GM12878 (cell line): ENCODE data around the gene PRR15L. TPM values are rescaled to one million over a fixed set of nuclear protein-coding genes. Genes with fewer than 3 reads are reported as not detected.
A peak's percentile ranks its signal among the peaks of the same experiment; 100 is the strongest.

Experiments
- ATAC-seq: fragments of 200-7000 bp; cut with Tn5 transposase; 3 replicates; pipeline ENCODE4 v1.9.1; 2020; ENCODE audit warnings: mild to moderate bottlenecking, moderate library complexity
- BruUV-seq: library from RNA; stranded (reverse); fragments of 400-500 nt; replicated peaks from 2 replicates; lab custom pipeline; 2021; lab: Mats Ljungman, UMichigan
- CTCF ChIA-PET: fragments of 300-600 bp; sonication (Branson Sonifier 250); formaldehyde crosslinking; extraction: SDS; loops from one replicate; lab custom pipeline; 2021; ENCODE audit warnings: inconsistent platforms; lab: Yijun Ruan, JAX
- POLR2A ChIA-PET: fragments of 350-600 bp; formaldehyde crosslinking; extraction: SDS; loops from one replicate; lab custom pipeline; 2021; ENCODE audit warnings: inconsistent platforms; lab: Charles Lee
- RAD21 ChIA-PET: fragments of 300-600 bp; sonication (Branson Sonifier 250); formaldehyde crosslinking; loops from one replicate; lab custom pipeline; 2023; ENCODE audit warnings: antibody characterized with exemption; ENCODE audit not compliant: unreplicated experiment; lab: Charles Lee
- SMC1A ChIA-PET: fragments of 300-600 bp; sonication (Branson Sonifier 250); formaldehyde crosslinking; loops from one replicate; lab custom pipeline; 2023; ENCODE audit not compliant: unreplicated experiment, uncharacterized antibody; lab: Charles Lee
- DNase-seq: peaks from one replicate; pipeline ENCODE4 v3.0.0-alpha.2; 2011; ENCODE audit warnings: low read depth, low spot score
- FAIRE-seq: peaks from 3 replicates; lab custom pipeline; 2011; peaks lifted over from hg19 to GRCh38; lab: Jason Lieb, UNC
- H2AFZ ChIP-seq: 2 replicates; pipeline ENCODE4 v1.6.0; 2011; ENCODE audit warnings: low read depth, low read length, control low read depth; ENCODE audit not compliant: control insufficient read depth
- H3K27ac ChIP-seq: 2 replicates; pipeline ENCODE4 v1.5.1; 2011; ENCODE audit warnings: control low read depth; ENCODE audit not compliant: control insufficient read depth, insufficient read depth
- H3K27me3 ChIP-seq, 2 experiments: replicated peaks in 1 of 2; 2 replicates each; pipeline versions ENCODE4 v1.6.0 to v1.6.1; 2011; ENCODE audit warnings: low read length in 1 of 2; ENCODE audit not compliant: control insufficient read depth in 2 of 2, insufficient read depth in 2 of 2
- H3K36me3 ChIP-seq, 2 experiments: 2 replicates each; pipeline ENCODE4 v1.5.1; 2011; ENCODE audit warnings: low read length in 1 of 2; ENCODE audit not compliant: control insufficient read depth in 2 of 2, insufficient read depth in 2 of 2
- H3K4me1 ChIP-seq: 2 replicates; pipeline ENCODE4 v1.6.1; 2011; ENCODE audit warnings: mild to moderate bottlenecking, low read length, moderate library complexity, mixed read lengths; ENCODE audit not compliant: control insufficient read depth, insufficient read depth
- H3K4me2 ChIP-seq: 2 replicates; pipeline ENCODE4 v1.6.0; 2011; ENCODE audit warnings: control low read depth; ENCODE audit not compliant: control insufficient read depth, insufficient read depth
- H3K4me3 ChIP-seq: fragments of 200-600 bp; sonication (generic); 2 replicates; pipeline ENCODE4 v1.5.1; 2016
- H3K79me2 ChIP-seq: 2 replicates; pipeline ENCODE4 v1.6.0; 2011; ENCODE audit warnings: low read length; ENCODE audit not compliant: control insufficient read depth, insufficient read depth
- H3K9ac ChIP-seq: 2 replicates; pipeline ENCODE4 v1.8.0; 2011; ENCODE audit warnings: low read length, control low read depth, mixed read lengths; ENCODE audit not compliant: control insufficient read depth, insufficient read depth
- H3K9me3 ChIP-seq: replicated peaks from 3 replicates; pipeline ENCODE4 v1.5.1; 2011; ENCODE audit warnings: mild to moderate bottlenecking, low read length; ENCODE audit not compliant: control insufficient read depth, insufficient read depth
- H4K20me1 ChIP-seq: 2 replicates; pipeline ENCODE4 v1.6.0; 2011; ENCODE audit not compliant: control insufficient read depth, insufficient read depth
- ASH2L ChIP-seq: fragments of 300-600, 200-600 bp; sonication (generic); IDR thresholded peaks from 2 replicates; pipeline ENCODE4 v1.6.1; 2017; ENCODE audit warnings: low read depth, mild to moderate bottlenecking, borderline replicate concordance
- BACH1 ChIP-seq: fragments of 450-650 bp; IDR thresholded peaks from 2 replicates; pipeline ENCODE4 v1.6.1; 2017; ENCODE audit warnings: mild to moderate bottlenecking, borderline replicate concordance
- CBX3 ChIP-seq: fragments of 200-600 bp; sonication (generic); IDR thresholded peaks from 2 replicates; pipeline ENCODE4 v1.6.1; 2016; ENCODE audit warnings: low read depth, borderline replicate concordance
- CEBPZ ChIP-seq: fragments of 150-350 bp; IDR thresholded peaks from 2 replicates; pipeline ENCODE4 v1.6.1; 2016; ENCODE audit warnings: low read depth, low read length
- EED ChIP-seq: sonication (generic); IDR thresholded peaks from 2 replicates; pipeline ENCODE4 v1.6.1; 2016; ENCODE audit warnings: antibody characterized with exemption, low read depth
- GABPA ChIP-seq: IDR thresholded peaks from 2 replicates; pipeline ENCODE4 v1.6.1; 2014; ENCODE audit warnings: antibody characterized with exemption, low read depth, mild to moderate bottlenecking, inconsistent platforms
- IKZF1 ChIP-seq: fragments of 450-650 bp; conservative IDR thresholded peaks from 2 replicates; pipeline ENCODE4 v1.6.1; 2017; ENCODE audit warnings: antibody characterized with exemption, mild to moderate bottlenecking
- KDM1A ChIP-seq: fragments of 200-600 bp; sonication (generic); IDR thresholded peaks from 2 replicates; pipeline ENCODE4 v1.6.1; 2016; ENCODE audit warnings: borderline replicate concordance
- MLLT1 ChIP-seq: fragments of 450-650 bp; IDR thresholded peaks from 2 replicates; pipeline ENCODE4 v1.6.1; 2016; ENCODE audit warnings: mild to moderate bottlenecking
- MTA2 ChIP-seq: fragments of 450-650 bp; IDR thresholded peaks from 2 replicates; pipeline ENCODE4 v1.6.1; 2016; ENCODE audit warnings: low read depth, mild to moderate bottlenecking, moderate library complexity
- PAX8 ChIP-seq: fragments of 450-650 bp; IDR thresholded peaks from 2 replicates; pipeline ENCODE4 v1.6.1; 2017; ENCODE audit warnings: mild to moderate bottlenecking, moderate library complexity
- RELB ChIP-seq: fragments of 450-650 bp; IDR thresholded peaks from 2 replicates; pipeline ENCODE4 v1.6.1; 2017; ENCODE audit warnings: low read depth, mild to moderate bottlenecking, moderate library complexity
- SIN3A ChIP-seq: IDR thresholded peaks from 2 replicates; pipeline ENCODE4 v1.6.1; 2012; ENCODE audit warnings: low read depth, low read length, improper control_type of control experiment
- SMARCA5 ChIP-seq: fragments of 450-650 bp; IDR thresholded peaks from 2 replicates; pipeline ENCODE4 v1.6.1; 2017; ENCODE audit warnings: mild to moderate bottlenecking
- YBX1 ChIP-seq: fragments of 450-650 bp; IDR thresholded peaks from 2 replicates; pipeline ENCODE4 v1.6.1; 2016; ENCODE audit warnings: antibody characterized with exemption
- WGBS: methylation state at CpG from one replicate; pipeline ENCODE4 v1.1.6; 2016; ENCODE audit warnings: low lambda C conversion rate; ENCODE audit not compliant: insufficient replicate concordance, insufficient coverage; ENCODE audit errors: missing lambda C conversion rate; 5-methylcytosine and 5-hydroxymethylcytosine counted together
- in situ Hi-C: fragments of 300-500 bp; cut with MboI; formaldehyde crosslinking; loops from 9 replicates; pipeline ENCODE4 v1.14.3; 2018; ENCODE audit warnings: mixed read lengths
- intact Hi-C: fragments of 100-400 bp; cut with micrococcal nuclease; formaldehyde crosslinking; loops from one replicate; pipeline ENCODE4 v1.14.2; 2022; ENCODE audit not compliant: unreplicated experiment
- polyA plus RNA-seq, 11 experiments: library from polyadenylated mRNA; depleted of rRNA in 4 of 11; unstranded in 6 of 11; stranded (reverse) in 5 of 11; fragments of >200 nt; fragmentation: Nextera tagmentation in 4 of 11; fragmentation: Illumina TruSeq in 1 of 11; extraction: Ambion mirVana in 4 of 11; extraction: Trizol in 1 of 11; gene quantifications; 1 replicate in 1 of 11; 2 replicates in 10 of 11; pipeline versions ENCODE4 v1.2.1 to v1.2.3, GENCODE V29; 2011 to 2016; ENCODE audit warnings: inconsistent platforms in 2 of 11, missing spikeins in 2 of 11, low read depth in 1 of 11
- total RNA-seq, 4 experiments: library from RNA; depleted of rRNA in 3 of 4; stranded (reverse); fragments of >200 nt in 3 of 4; fragmentation: Illumina TruSeq in 1 of 4; extraction: Trizol in 1 of 4; gene quantifications; 2 replicates each; pipeline versions ENCODE4 v1.2.1 to v1.2.3, GENCODE V29; 2013 to 2021

The PRR15L gene
- total and polyA plus RNA-seq, 10 of the 15 experiments (the other 5 are each of a cell fraction or from before 2014, with no cell fraction given) = 0.11 to 0.18 TPM; not detected in 8

- intact Hi-C loops (no loop called here), in situ Hi-C loops (no loop called here)
- peak overlapping the region; percentile 85 for H3K27ac ChIP-seq
- H3K27me3 ChIP-seq = no peaks in the 10 kb centered on the region
- H3K4me3 ChIP-seq = no peak overlapping the region
- ChIA-PET CTCF (interaction anchor here (1.5 to 8.5 kb wide), 12 partner anchors 8 to 161 kb away, joined by 7 to 59 read pairs (median 12); partner anchors contain the start of genes CDK5RAP3, PNPO and SCRN2), SMC1A (interaction anchor here (0.8 to 9.5 kb wide), 14 partner anchors 9 to 162 kb away, joined by 3 to 97 read pairs (median 4); partner anchors contain the start of genes CDK5RAP3 and SCRN2), POLR2A (interaction anchor here (0.7 to 2.8 kb wide), 9 partner anchors 9 to 556 kb away, joined by 3 to 17 read pairs (median 7); partner anchors contain the start of genes CDK5RAP3 and PNPO), RAD21 (interaction anchor here (1.3 to 4.8 kb wide), 8 partner anchors 9 to 425 kb away, joined by 3 to 54 read pairs (median 8); partner anchors contain the start of gene CDK5RAP3)
- H3K36me3 ChIP-seq = no peaks in the 10 kb centered on the region; a peak in 1 of 4 replicates
- ATAC-seq = peak; percentile 31
- WGBS = 81% methylated on average over 7 of the region's 7 CpGs
- H3K9me3 ChIP-seq = no peaks in the 10 kb centered on the region
- DNase-seq = no peak
- TSS peak; percentile 96 for BruUV-seq
- H3K79me2 ChIP-seq = no peaks in the 10 kb centered on the region
- no peaks in the 10 kb centered on the region for H4K20me1 ChIP-seq
- peak overlapping the region; percentile 19 for H3K4me2 ChIP-seq
- no peak for FAIRE-seq
- H3K9ac ChIP-seq = no peak overlapping the region
- H3K4me1 ChIP-seq = peaks cover 49% of the 10 kb centered on the region
- H2AFZ ChIP-seq = peak overlapping the region; percentile 88
- TF ChIP-seq KDM1A = no peak
- no peak for TF ChIP-seq SIN3A
- TF ChIP-seq SMARCA5 = 0 out of 2 replicates have a peak, but pooled peaks have one; percentile 14
- TF ChIP-seq BACH1 = no peak
- TF ChIP-seq EED = 0 out of 2 replicates have a peak, but pooled peaks have one; percentile 15
- 0 out of 2 replicates have a peak, but pooled peaks have one; percentile 45 for TF ChIP-seq IKZF1
- TF ChIP-seq CEBPZ = no peak
- TF ChIP-seq ASH2L = no peak
- TF ChIP-seq PAX8 = no peak
- peak; percentile 55; the same call in 1 of the 2 replicates for TF ChIP-seq MLLT1
- no peak for TF ChIP-seq YBX1
- TF ChIP-seq GABPA = no peak
- TF ChIP-seq CBX3 = no peak
- no peak for TF ChIP-seq MTA2
- TF ChIP-seq RELB = peak; percentile 6; the same call in 1 of the 2 replicates
These were observed 45.3 kb upstream of the PRR15L start for GRCh38 chr17:48002916-48003416.
